ENCODE data around the gene BICDL1.

Gene BICDL1

DNA sequence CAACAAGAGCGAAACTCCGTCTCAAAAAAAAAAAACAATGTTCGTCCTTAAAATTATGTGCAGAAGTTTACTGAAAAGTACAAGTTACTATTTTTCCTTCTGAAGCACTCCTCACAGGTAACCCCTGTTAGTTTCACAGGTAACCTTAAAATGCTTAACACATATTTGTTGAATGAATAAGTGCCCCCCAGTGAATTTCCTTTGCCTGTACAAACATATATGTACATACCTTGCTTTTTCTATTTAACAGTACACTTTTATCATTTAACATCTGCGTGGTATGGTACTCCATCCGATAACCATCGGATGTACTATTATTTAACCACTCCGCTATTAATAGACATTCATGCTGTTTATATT lies 128.9 kb downstream of the BICDL1 start:
- peaks cover 46% of the 10 kb centered on the region for H3K4me1 Mint-ChIP-seq
- TF ChIP-seq, protein P1, sequence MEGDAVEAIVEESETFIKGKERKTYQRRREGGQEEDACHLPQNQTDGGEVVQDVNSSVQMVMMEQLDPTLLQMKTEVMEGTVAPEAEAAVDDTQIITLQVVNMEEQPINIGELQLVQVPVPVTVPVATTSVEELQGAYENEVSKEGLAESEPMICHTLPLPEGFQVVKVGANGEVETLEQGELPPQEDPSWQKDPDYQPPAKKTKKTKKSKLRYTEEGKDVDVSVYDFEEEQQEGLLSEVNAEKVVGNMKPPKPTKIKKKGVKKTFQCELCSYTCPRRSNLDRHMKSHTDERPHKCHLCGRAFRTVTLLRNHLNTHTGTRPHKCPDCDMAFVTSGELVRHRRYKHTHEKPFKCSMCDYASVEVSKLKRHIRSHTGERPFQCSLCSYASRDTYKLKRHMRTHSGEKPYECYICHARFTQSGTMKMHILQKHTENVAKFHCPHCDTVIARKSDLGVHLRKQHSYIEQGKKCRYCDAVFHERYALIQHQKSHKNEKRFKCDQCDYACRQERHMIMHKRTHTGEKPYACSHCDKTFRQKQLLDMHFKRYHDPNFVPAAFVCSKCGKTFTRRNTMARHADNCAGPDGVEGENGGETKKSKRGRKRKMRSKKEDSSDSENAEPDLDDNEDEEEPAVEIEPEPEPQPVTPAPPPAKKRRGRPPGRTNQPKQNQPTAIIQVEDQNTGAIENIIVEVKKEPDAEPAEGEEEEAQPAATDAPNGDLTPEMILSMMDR (IDR thresholded peaks at IDR 0.05; ENCODE audit: unreplicated experiment in 3 of 3), result no peak
- peak overlapping the region; percentile 86 to 92 (median 90) for H3K4me3 Mint-ChIP-seq
- H3K36me3 Mint-ChIP-seq (ENCODE audit: low read depth), result peaks cover 17% of the 10 kb centered on the region
- no peaks in the 10 kb centered on the region for H3K9me3 Mint-ChIP-seq
- H3K27me3 Mint-ChIP-seq (ENCODE audit: low read depth), result no peaks in the 10 kb centered on the region
- peak overlapping the region; percentile 29 to 84 (median 48) for H3K27ac Mint-ChIP-seq

DNA sequence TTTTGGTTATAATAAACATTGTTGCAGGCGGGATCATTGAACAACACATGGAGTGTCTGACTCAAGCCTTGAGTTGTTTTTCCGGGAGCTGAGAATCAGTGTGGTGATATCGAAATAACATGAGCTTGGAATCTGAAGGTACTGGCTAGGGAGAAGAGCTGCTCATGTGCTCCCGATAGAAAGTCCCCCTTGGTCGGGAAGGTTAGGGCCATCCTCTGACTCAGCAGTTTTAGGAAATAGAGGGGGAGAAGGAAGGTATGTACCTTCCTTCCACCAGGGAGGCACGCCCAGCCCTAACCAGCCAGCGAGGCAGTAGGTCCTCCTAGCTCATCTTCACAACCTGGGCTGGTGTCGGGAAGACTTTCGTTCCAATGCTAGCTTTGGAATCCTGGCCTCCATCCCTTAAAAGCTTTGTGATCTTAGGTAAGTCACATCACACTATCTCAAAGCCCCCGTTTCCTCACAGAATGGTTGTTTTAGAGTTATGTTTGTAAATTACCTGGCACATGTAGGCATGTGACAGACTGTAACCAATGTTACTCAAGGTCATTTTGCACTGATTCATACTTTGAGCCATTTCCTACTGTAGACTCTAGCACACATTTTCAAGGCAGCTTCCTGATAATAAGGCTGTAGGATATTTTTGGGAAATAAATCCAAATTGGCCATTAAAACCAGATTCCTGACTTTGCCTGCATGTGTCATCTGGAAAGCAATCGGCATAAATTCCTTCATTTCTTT lies 129.5 kb downstream of the BICDL1 start:
- TF ChIP-seq, protein P1 (IDR thresholded peaks at IDR 0.05; ENCODE audit: unreplicated experiment in 3 of 3), result no peak
- H3K27me3 Mint-ChIP-seq (ENCODE audit: low read depth), result no peaks in the 10 kb centered on the region
- H3K9me3 Mint-ChIP-seq, result no peaks in the 10 kb centered on the region
- peak overlapping the region; percentile 86 to 92 (median 90) for H3K4me3 Mint-ChIP-seq
- H3K36me3 Mint-ChIP-seq (ENCODE audit: low read depth), result peaks cover 12% of the 10 kb centered on the region
- H3K27ac Mint-ChIP-seq, result peak overlapping the region; percentile 29 to 84 (median 48)
- H3K4me1 Mint-ChIP-seq, result peaks cover 46% of the 10 kb centered on the region

DNA sequence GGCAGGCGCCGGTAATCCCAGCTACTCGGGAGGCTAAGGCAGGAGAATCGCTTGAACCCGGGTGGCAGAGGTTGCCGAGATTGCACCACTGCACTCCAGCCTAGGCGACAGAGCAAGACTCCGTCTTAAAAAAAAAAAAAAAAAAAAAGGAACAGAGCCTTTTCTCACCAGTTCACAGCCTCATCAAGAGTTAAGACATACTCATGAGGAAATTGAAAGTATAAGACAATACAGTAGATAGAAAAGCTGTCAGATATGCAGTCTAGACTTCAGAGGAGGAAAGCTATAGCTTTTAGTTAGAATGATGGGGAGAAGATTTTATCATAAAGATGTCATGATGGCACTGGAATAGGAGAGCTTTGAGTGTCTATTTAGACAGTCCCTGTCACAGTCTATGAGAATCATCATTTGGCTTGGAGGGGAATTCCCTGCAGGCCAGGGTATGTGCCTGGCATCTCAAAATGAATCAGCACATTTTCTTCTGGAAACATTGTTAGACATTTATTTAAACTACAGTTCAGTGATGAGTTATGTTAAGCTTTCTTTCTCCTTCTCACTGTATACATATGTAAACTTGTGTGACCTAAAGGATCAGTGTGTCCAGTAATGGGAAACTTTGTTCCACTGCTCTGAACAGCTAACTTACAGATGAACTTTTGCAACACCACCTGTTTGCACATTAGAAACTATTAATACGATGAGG lies 130.4 kb downstream of the BICDL1 start:
- TF ChIP-seq, protein P1 (IDR thresholded peaks at IDR 0.05; ENCODE audit: unreplicated experiment in 3 of 3), result no peak
- no peaks in the 10 kb centered on the region for H3K27me3 Mint-ChIP-seq (ENCODE audit: low read depth)
- H3K27ac Mint-ChIP-seq, result peak overlapping the region in 2 of 3 experiments; percentile 37 to 46
- no peaks in the 10 kb centered on the region for H3K9me3 Mint-ChIP-seq
- H3K36me3 Mint-ChIP-seq (ENCODE audit: low read depth), result peaks cover 8% of the 10 kb centered on the region
- H3K4me1 Mint-ChIP-seq, result peaks cover 43% of the 10 kb centered on the region
- peak overlapping the region; percentile 16 to 52 (median 52) for H3K4me3 Mint-ChIP-seq

DNA sequence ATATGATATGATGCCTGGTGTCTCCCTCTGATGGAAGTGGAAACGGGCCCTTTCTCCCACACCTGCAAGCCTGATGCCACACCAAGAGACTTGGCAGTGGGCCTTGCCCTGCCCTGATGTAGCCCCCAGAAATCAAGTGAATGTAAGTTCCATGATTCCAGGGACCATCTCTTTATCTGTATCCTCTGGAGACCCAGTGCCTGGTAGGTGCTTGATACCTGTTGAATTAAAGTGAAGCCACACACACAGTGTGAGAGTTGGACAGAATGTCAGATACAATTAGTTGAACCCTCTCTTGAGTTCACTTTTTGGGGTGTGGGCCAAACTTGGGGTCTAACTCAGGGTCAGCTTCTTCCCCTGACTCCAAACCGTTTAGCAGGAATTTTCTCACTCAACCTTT lies 132.3 kb downstream of the BICDL1 start:
- no peak overlapping the region for H3K4me3 Mint-ChIP-seq
- peaks cover 2% of the 10 kb centered on the region for H3K36me3 Mint-ChIP-seq (ENCODE audit: low read depth)
- no peaks in the 10 kb centered on the region for H3K27me3 Mint-ChIP-seq (ENCODE audit: low read depth)
- TF ChIP-seq, protein P1 (IDR thresholded peaks at IDR 0.05; ENCODE audit: unreplicated experiment in 3 of 3), result no peak
- peaks cover 26% of the 10 kb centered on the region for H3K4me1 Mint-ChIP-seq
- H3K9me3 Mint-ChIP-seq, result no peaks in the 10 kb centered on the region
- H3K27ac Mint-ChIP-seq, result no peak overlapping the region

DNA sequence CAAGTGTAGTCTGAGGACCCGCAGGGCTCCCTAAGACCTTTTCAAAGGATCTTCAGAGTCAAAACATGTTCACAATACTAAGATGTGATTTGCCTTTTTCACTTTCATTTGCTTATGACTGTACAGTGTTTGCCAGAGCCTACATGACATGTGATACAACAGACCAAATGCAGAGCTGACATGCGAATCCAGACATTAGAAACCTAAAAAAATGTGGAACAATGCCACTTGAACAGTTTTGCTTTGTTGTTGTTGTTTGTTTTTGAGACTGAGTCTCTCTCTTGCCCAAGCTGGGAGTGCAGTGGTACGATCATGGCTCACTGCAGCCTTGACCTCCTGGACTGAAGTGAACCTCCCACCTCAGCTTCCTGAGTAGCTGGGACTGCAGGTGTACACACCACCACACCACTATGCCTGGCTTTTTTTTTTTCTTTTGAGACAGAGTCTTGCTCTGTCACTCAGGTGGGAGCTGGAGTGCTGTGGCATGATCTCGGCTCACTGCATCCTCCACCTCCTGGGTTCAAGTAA lies 132.8 kb downstream of the BICDL1 start:
- Mint-ChIP-seq H3K27ac (no peak overlapping the region), H3K9me3 (no peaks in the 10 kb centered on the region), H3K27me3 (ENCODE audit: low read depth) (no peaks in the 10 kb centered on the region), H3K36me3 (ENCODE audit: low read depth) (peaks cover 7% of the 10 kb centered on the region), H3K4me3 (no peak overlapping the region), H3K4me1 (peaks cover 26% of the 10 kb centered on the region)
- TF ChIP-seq, protein P1 (IDR thresholded peaks at IDR 0.05; ENCODE audit: unreplicated experiment in 3 of 3), result no peak

Data from nephron (organoid).